ENCODE data around the gene WDR3.
"Not testable (repeated sequence)": the region's sequence is repeated elsewhere in the genome, so short reads cannot be mapped to it uniquely, and the experiment has no call there.

WDR3 gene

GRCh38 chr1:117929343-117930172 lies at the start of gene WDR3, which contains the start of gene GDAP2:
Gene WDR3, plus strand, starts transcription at chr1:117929739. Its CDS starts 3,581 bp downstream, at chr1:117933320.
Gene GDAP2, minus strand, starts transcription at chr1:117929621. Its CDS starts 9,264 bp downstream, at chr1:117920357.
- DNase-seq, result peak; percentile 97

- DNase-seq, result no peak
Measured at GRCh38 chr1:117883616-117884015, 45.9 kb upstream of the WDR3 start.

- no peak for DNase-seq
Measured at GRCh38 chr1:117886101-117886795, 43.3 kb upstream of the WDR3 start.

- DNase-seq, result no peak
Measured at GRCh38 chr1:117890452-117890851, 39.1 kb upstream of the WDR3 start.

GRCh38 chr1:117892512-117892911 lies 37.0 kb upstream of the WDR3 start:
- no peak for DNase-seq

- DNase-seq, result no peak
Measured at GRCh38 chr1:117894078-117894477, 35.5 kb upstream of the WDR3 start.

- DNase-seq, result peak; percentile 45
Measured at GRCh38 chr1:117895482-117896114, 33.9 kb upstream of the WDR3 start.

- no peak for DNase-seq
Measured at GRCh38 chr1:117897551-117897950, 32.0 kb upstream of the WDR3 start.

- DNase-seq, result no peak
Measured at GRCh38 chr1:117899801-117900200, 29.7 kb upstream of the WDR3 start.

GRCh38 chr1:117902944-117903343 lies 26.6 kb upstream of the WDR3 start:
- no peak for DNase-seq

- DNase-seq, result no peak
Measured at GRCh38 chr1:117904485-117904884, 25.1 kb upstream of the WDR3 start.

- no peak for DNase-seq
Measured at GRCh38 chr1:117905019-117905418, 24.5 kb upstream of the WDR3 start.

GRCh38 chr1:117911051-117911450 lies 18.5 kb upstream of the WDR3 start:
- DNase-seq, result no peak

- no peak for DNase-seq
Measured at GRCh38 chr1:117919376-117919775, 10.2 kb upstream of the WDR3 start.

- no peak for DNase-seq
Measured at GRCh38 chr1:117921991-117922390, 7.5 kb upstream of the WDR3 start.

- not testable (repeated sequence) for DNase-seq
Measured at GRCh38 chr1:117922717-117923116, 6.8 kb upstream of the WDR3 start.

GRCh38 chr1:117925981-117926380 lies 3.6 kb upstream of the WDR3 start:
- no peak for DNase-seq

GRCh38 chr1:117928881-117929342 lies 627 bp upstream of the WDR3 start:
- no peak for DNase-seq

- DNase-seq, result no peak
Measured at GRCh38 chr1:117930173-117930447, 571 bp downstream of the WDR3 start.

- DNase-seq, result no peak
Measured at GRCh38 chr1:117930484-117930883, 945 bp downstream of the WDR3 start.

GRCh38 chr1:117932576-117932975 lies 3.0 kb downstream of the WDR3 start:
- DNase-seq, result no peak

- DNase-seq, result no peak
Measured at GRCh38 chr1:117933769-117934168, 4.2 kb downstream of the WDR3 start.

- DNase-seq, result no peak
Measured at GRCh38 chr1:117942293-117942692, 12.8 kb downstream of the WDR3 start.

- DNase-seq, result no peak
Measured at GRCh38 chr1:117952386-117952785, 22.8 kb downstream of the WDR3 start.

Data from activated naive CD4-positive, alpha-beta T cell treated with Interleukin-2 at 50 U/mL for 16 hours (primary cell).